Stimulated activated CD8-positive, alpha-beta memory T cell treated with anti-CD3 and anti-CD28 coated beads, Interleukin-15, amount 100 ng/mL, for 4 hours (primary cell): ENCODE results near the gene CGNL1.

Source experiments
- DNase-seq, 2 donors: peaks; one replicate each; pipeline ENCODE4 v3.0.0-alpha.2; 2020; ENCODE audit warnings: low read depth in 2 of 2

CGNL1 gene

DNA sequence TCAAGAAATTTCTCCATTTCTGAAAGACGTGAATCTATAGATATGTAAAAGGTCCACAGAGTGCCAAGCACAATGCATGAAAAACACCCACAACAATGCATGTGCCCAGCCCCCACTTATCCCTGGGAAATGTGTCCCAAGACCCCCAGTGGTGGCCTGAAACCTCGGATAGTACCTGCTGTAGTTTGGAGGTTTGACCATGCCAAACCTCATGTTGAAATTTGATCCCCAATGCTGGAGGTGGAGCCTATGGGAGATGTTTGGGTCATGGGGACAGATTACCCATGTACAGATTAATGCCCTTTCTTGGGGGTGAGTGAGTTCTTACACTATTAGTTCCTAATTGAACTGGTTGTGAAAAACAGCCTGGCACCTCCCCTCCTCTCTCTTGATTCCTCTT lies 194.0 kb downstream of the CGNL1 start:
- no peak for DNase-seq

DNA sequence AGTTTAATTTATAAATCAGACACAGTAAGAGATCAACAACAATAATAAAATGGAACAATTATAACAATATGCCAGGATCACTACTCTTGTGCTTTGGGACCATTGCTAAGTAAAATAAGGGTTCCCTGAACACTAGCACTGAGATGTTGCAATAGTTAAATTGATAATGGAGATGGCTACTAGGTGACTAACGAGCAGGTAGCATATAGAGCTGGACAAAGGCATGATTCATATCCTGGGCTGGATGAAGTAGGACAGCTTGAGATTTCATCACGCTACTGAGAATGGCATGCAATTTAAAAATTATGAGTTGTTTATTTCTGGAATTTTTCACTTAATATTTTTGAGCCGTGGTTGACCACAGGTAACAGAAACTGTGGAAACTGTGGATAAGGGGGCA lies 194.7 kb downstream of the CGNL1 start:
- DNase-seq = no peak

GRCh38 chr15:57571725-57572124 lies 195.4 kb downstream of the CGNL1 start:
- DNase-seq = no peak

DNA sequence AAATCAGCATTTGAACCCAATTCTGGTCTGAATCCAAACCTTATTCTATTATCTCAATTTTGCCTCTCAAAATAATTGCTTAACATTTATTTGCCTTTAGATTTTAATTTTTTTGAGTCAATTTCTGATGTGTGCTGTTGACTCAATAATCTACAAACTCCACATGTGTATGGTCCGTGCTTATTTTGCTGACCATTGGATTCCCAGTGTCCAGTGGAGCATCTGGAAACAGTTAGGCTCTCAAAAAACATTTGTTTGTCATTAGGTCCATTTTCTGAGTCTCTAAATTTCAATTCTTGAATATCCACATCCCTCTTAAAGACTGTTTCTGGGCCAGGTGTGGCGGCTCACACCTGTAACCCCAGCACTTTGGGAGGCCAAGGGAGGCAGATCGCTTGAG lies 196.2 kb downstream of the CGNL1 start:
- DNase-seq = no peak

- no peak for DNase-seq
These were observed 196.8 kb downstream of the CGNL1 start for GRCh38 chr15:57573151-57573550.

GRCh38 chr15:57575363-57575762 lies 199.1 kb downstream of the CGNL1 start:
- DNase-seq = no peak

- no peak for DNase-seq
These were observed 202.1 kb downstream of the CGNL1 start for GRCh38 chr15:57578288-57578900.

GRCh38 chr15:57580428-57580827 lies 204.1 kb downstream of the CGNL1 start:
- no peak for DNase-seq

DNA sequence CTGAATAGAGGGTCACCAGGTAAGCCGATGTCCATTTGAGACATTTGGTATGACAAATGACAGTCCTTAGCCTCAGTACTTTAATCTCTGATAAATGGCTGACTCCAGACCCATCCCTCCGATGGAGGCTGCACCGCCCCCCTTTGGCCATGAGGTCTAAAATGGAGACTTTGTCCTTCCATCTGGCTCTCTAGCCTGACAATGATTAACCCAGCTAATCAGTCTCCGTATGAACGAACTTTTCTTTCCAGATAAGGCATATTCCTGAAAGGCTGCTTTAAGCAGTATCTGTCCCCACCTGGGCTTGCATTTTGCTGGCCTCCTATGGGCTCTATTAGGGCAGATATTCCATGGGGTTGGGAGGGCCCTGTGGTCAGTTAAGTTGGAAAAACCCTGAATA lies 204.6 kb downstream of the CGNL1 start:
- DNase-seq = no peak

DNA sequence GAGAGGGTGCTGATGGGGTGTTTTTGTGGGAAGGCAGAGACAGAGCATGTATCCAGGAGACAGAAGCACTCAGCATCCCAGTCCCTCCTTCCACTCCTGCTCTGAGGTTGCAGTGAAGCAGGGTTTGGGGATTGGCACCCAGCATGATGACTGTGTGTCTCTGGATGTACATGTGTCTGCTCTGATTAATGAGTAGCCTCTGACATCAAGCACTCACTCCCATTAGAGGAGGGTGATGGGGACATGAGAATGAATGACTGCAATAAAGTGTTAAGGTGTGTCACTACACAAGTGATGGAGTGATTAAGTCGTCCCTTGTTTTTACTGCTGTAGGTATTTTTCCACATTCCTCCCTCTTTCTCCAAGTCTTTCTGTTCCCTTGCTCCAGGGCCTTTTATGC lies 205.8 kb downstream of the CGNL1 start:
- DNase-seq = no peak

GRCh38 chr15:57583282-57583681 lies 207.0 kb downstream of the CGNL1 start:
- DNase-seq = no peak

DNA sequence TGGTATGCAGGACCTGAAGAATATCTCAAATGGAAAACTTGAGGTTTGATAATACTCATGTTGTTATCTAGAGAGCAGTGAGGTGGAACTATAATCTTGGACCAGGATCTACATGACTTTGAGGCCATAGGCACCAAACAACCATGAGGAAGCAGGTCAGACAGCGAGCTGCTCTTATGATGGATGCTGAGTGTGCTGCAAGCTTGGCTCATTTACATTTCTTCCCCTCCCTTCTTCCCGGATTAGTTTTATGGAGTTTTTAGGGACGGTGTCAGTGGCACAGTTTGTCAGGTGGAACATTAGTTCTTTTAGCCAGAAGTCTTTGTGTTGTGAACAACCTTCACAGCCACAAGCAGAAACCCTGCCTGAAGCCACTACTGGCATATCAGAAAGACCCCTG lies 207.4 kb downstream of the CGNL1 start:
- DNase-seq = no peak

GRCh38 chr15:57586661-57587424 lies 210.5 kb downstream of the CGNL1 start:
- DNase-seq = no peak

- no peak for DNase-seq
These were observed 213.0 kb downstream of the CGNL1 start for GRCh38 chr15:57589281-57589680.

- no peak for DNase-seq
These were observed 213.4 kb downstream of the CGNL1 start for GRCh38 chr15:57589754-57590153.

DNA sequence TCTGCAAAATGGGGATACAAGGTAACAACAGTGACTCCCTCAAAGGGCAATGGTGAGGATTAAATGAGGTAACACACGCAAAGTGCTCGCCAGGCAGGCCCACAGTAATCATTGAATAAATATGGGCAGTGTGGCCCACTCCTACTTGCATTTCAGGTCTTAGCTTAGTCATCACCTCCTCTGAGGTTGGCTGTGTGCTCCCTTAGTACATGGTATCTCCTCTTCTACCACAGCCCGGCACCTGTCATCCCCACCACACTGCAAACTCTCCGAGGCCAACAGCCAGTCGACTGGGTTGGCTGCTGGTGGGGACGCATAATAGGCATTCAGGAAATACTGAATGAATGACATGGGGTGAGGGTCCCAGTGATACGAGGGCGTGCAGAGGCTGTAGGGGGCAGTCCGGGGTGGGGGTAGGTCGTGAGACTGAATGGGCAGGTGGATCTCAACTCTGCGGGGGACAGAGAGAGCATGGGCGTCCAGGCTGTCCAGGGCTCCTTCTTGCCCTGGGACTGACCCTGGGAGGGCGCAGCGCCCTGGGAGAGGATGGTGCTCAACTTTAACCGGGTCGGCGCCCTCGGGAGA lies 215.0 kb downstream of the CGNL1 start:
- no peak for DNase-seq

- no peak for DNase-seq
These were observed 215.6 kb downstream of the CGNL1 start, which contains the start of gene MYZAP for GRCh38 chr15:57591822-57592367. TSS of gene MYZAP (plus strand) at chr15:57591904. CDS start at chr15:57592035, 131 bp downstream.

DNA sequence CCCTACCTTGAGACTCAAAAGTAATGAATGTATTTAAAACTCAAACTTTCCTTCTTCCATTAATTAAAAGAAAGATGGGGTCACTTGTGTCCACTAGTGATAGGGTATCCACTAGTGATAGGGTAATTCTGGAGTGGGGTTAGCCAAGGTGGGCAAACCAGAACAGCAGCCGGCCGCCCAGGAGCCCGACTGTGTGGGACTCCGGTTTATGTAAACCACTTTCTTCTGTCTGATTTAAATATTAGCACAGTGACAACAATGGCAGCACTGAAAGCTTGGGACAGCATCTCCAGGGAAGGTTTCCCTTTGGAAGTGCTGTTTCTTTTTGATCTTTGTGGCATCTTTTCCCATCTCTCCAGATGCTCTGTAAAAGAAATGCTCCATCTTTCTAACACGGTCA lies 216.1 kb downstream of the CGNL1 start:
- no peak for DNase-seq

DNA sequence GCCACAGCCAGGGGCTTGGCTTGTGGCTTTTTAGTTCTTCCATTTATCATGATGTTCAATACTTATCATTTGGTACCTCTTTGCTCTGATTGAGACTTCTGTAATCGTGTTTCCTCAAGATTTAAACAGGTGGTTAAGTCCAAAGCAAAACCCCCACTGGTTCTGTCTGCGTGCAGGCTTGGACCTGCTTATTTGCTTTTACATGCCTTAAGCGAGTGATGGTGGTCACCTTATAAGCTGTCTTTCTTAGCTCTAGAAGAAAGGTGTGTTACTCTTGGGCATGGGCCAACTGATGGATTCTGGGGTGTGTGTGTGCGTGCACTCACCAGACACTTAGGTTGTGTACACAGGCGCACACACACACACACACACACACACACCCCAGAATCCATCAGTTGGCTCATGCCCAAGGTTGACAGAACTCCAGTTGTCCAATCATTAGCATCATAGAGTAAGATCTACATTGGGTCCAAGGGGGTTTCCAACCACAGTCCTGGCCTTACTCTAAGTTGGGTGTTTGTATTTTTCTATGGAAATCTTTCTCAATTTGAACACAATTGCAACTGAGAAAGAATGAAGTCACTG lies 216.6 kb downstream of the CGNL1 start:
- DNase-seq = no peak

DNA sequence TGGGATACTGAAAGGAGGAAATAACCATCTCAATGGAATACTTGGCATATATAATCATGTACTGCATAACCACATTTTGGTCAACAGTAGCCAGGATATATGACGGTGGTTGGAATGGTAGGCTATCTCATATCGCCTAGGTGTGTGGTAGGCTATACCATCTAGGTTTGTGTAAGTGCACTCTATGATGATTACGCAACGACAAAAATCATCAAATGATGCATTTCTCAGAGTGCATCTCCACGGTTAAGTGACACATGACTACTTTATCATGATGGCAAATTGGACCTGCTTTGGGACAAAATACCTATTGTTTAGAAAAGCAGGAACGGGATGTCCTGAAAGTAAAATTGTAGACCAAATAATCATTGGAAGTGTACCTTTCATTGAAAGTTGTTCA lies 218.2 kb downstream of the CGNL1 start:
- no peak for DNase-seq

GRCh38 chr15:57595011-57595866 lies 218.9 kb downstream of the CGNL1 start:
- no peak for DNase-seq
